NCI-H748 (cell line): ENCODE measurements around the gene SDF4.

Source experiments
- DNase-seq: peaks from one replicate; lab custom pipeline; 2025; ENCODE audit not compliant: unreplicated experiment; lab: John Stamatoyannopoulos, UW

Gene SDF4

DNA sequence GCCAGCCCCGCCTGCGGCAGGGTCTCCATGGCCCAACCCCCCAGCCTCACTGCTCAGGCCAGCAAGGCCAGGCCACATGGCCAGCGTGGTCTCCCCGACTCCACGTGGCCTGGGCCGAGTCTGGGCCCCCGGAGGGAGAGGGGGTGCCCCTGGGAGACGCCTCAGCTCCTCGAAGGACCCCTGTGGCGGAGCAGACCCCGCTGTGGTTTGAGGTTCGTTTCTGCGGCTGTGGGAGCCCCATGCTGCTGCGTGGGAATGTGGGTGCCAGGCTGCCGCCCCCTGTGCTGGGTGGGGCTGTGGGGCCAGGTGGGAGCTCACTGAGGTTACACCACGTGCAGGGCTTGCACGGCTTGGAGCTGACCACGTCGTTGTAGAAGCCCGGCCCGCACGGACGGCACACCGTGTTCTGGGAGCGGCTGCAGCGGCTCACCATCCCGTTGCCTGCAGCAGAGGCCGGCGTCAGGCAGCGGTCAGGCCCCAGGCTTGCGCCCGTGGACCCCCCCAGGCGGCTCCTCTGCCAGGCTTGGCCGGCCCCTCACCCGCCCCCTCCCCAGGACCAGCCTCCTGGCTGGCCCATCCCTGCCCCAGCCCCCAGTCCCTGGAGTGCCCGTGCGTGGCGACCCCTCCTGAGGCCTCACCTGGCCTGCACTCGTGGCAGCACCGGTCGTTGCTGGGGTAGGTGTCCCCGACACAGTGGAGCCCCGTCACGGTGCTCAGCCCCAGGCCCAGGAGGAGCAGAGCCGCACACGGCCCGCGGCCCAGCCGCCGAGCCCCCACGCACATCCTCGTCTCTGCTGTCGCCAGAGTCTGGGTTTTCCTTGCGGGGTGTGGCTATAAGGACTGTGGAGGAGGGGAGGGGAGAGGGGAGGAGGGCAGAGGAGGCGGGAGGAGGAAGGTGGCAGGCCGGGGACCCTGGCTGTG lies 18.2 kb downstream of the SDF4 start, which contains the start of gene TNFRSF4:
Gene TNFRSF4 (minus strand): TSS at position 809 of the 921 bp plus-strand sequence. CDS start 26 bp downstream, at position 783.
- DNase-seq, result no peak

DNA sequence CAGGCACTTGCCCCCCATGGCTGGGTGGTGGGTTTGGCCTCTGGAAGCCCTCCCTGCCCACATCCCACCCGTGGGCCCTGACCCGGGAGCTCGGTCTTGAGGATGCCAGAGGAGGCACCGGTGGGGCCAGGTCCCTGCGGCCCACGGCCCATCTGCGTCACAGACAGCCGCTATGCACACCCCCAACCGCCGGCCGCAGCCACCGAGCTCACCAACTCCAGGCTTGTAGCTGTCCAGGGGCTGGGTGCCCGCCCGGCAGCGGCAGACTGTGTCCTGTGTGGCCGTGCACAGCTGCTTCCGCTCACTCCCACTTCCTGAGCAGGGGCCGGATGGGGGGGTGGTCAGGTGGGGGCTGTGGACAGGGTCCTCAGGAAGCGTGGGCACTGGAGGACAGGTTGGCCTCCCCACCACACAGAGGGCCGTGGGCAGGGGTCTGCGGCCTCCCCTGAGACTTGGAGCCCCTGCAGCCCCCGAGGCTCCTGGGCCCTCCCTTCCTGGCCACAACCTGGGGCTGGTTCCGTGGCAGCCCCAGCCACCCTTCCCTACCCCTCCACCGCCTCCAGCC lies 18.9 kb downstream of the SDF4 start:
- no peak for DNase-seq

DNA sequence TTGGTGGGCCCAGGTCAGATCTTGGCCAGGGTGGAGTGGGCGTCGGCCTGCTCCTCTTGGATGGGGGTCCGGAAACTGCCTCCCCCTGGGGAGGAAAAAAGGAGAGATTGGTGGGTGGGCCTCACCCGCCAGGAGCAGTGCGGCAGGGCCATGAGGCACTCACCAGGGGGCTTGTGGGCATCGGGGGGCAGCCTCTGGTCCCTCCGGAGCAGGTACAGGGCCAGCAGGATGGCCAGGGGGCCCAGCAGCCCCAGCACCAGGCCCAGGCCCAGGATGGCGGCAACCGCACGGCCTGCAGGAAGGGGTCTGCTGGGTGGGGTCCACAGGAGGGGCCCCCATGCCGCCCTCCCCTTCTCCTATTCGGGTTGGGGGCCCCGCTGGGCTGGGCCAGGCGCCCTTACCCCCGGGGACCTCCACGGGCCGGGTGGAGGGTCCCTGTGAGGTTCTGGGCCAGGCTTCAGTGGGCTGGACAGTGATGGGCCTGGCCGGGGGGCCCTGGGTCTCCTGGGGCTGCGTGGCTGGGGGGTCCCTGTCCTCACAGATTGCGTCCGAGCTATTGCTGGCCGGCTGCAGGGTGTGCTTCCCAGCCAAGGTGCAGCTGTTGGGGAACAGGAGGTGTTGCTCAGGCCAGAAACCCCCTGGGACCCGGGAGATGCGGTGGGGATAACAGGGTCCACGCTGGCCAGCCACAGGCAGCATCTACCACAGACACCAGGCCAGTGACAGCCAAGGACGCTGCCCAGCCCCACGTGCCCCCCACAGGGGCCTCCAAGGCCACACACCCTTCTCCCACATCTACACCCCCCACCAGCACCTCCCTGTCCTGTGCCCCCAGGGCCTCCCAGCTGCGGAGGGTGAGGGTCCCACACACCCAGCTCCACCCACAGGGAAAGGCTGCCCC lies 20.0 kb downstream of the SDF4 start:
- DNase-seq, result no peak

DNA sequence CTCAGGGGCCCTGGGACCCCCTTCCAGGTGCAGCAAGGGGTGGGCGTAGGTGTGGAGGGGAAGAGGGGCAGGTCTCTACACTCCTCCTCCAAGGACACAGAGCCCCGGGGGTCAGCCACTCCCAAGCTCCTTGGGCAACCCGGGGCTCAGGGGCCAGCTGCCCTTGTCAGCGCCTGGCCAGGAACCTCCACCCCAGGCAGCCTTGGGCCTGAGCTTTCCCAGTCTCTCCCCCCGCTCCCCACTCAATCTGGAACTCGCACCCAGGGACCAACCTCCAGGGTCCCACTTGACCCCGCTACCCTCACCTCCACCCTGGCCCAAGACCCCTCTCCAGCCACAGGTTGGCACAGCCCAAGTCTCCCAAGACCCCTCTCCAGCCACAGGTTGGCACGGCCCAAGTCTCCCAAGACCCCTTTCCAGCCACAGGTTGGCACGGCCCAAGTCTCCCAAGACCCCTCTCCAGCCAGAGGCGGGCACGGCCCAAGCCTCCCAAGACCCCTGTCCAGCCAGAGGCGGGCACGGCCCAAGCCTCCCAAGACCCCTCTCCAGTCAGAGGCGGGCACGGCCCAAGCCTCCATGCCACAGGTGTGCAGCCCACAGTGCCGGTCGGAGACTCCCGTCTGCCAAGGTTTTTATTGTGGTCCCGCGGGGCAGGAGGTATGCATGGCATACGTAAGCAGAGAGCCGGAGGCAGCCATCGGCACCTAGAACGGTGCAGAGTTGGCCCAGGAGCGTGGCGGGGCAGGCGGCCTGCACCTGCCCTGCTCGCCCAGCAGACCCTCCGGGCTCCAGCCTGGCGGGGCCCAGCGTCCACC lies 20.9 kb downstream of the SDF4 start:
- no peak for DNase-seq

DNA sequence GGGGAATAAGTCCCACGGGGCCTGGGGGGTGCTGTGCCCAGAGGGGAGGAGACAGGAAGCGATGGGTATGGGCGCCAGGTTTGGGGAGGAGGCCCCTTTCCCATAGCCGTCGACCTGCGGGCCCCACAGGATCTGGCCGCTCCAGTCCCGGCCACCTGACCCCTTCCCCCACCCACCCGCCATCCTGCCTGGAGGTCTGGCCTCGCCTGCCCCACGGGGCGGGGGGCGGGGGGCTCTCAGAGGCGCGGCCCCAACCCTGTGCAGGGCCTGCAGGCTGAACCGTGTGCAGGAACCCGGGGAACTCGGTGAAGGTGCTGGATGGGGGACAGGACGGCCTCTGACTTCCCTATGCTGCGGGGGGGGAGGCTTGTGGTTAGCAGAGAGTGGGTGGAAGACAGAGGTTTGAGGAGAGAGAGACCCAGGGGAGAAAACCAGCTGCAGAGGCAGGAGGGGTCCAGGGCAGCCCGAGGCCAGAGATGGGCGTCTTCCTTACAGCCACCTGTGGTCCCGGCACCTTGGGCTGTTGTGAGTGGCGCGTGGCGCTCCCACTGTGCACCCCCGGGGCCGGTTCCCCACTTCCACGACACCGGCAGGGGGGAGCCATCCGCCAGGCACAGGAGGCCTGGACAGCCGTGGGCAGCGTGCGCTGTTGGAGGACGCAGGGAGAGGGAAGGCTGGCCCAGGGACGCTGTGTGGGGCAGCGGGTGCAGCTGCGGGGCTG lies 22.9 kb downstream of the SDF4 start:
- DNase-seq, result no peak

DNA sequence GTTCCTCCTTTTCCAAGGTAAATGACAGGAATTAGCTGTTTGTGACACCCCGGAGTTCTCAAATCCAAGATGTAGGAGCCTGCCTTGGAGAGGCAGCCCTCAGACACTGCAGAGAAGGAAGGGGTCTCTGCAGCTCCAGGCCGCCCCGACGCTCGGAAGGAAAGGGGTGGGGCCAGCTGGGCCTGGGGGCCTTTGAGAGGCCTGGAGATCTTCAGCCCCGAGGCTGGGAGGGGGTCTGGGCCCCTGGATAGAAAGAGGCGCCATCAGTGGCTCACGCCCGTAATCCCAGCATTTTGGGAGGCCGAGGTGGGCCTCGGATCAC lies 24.3 kb downstream of the SDF4 start:
- DNase-seq, result no peak

DNA sequence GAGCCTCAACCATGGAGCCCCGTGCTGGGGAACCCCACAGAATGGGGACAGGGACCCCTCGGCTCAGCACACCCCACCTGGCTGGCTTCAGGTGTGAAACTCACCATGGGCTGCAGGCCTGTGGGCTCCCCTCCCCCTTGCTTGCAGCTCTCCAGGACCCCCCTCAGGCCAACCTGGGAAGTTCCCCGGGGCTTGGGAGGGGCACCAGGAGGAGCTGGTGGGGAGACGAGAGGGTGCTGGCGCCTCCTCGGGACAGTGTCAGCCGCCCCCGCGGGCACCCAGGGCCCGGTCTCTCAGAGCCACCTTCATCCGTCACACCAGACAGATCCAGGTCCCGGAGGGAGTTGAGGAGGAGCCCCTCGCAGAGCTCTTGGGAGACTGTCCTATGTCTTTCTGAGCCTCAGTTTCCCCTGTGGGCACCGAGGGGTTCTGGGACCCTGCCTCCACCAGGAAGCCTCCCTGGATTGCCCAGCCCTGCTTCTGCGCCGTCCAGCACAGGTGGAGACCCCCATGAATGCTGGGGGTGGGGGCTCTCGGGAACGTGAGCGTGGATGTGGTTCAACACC lies 24.8 kb downstream of the SDF4 start:
- no peak for DNase-seq

DNA sequence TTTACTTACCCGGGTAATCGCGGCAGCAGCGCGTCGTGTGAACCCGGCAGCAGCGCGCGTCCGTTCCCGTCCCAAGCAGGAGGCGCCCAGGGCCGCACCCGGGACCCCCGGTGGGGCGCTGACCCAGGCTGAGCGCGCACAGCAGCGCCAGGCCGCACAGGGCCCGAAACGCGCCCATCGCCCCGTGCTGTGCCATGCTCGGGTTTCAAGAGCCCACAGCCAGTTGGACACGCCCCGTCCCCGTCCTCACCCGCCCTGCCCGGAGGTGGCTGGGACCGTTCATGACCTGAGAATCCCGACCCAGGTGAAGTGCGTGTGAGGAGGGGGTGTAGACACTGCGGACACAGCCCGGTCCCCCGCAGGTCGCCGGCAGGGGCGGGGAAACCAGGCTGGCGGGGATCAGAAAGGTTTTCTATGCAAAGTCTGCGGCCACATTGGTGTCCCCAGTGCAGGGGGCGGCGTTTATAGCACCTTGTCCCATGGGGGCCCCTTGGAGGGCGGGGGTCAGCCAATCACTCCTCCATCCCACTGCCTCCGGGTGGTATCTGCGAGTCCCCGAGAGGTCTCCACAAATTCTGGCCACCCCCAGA lies 25.3 kb downstream of the SDF4 start, which contains the start of gene TNFRSF18:
Gene TNFRSF18 (minus strand): TSS at position 217 of the 590 bp plus-strand sequence. CDS start 21 bp downstream, at position 196.
- DNase-seq, result peak; percentile 52

DNA sequence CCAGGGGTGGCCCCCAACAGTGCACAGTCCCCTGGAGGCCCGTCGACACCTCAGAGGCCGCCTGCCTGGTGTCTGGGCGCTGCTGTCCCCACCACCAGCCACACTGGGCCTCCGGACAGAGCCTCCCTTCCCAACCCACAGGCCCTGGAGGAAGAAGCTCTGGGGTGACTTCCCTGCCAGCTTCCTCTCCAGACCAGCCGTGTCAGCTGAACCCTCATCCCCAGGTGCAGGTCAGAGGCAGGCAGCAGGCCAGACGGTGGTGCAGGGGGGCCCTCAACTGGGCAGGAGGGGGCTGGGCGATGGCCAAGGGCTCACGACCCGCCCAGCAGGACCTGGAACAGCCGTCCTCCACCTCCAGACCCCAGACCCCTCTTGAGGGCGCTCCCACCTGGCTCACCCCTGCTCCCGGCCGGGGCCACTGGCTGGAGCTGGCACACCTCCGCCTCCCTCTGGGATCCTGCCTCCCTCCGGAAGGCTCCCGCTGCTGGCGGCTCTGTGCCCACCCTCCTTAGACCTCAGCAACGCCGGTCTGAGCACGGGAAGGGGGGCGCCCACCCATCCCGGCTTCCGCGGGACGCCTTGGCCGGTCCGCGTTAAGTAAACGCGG lies 25.9 kb downstream of the SDF4 start:
- DNase-seq, result no peak

DNA sequence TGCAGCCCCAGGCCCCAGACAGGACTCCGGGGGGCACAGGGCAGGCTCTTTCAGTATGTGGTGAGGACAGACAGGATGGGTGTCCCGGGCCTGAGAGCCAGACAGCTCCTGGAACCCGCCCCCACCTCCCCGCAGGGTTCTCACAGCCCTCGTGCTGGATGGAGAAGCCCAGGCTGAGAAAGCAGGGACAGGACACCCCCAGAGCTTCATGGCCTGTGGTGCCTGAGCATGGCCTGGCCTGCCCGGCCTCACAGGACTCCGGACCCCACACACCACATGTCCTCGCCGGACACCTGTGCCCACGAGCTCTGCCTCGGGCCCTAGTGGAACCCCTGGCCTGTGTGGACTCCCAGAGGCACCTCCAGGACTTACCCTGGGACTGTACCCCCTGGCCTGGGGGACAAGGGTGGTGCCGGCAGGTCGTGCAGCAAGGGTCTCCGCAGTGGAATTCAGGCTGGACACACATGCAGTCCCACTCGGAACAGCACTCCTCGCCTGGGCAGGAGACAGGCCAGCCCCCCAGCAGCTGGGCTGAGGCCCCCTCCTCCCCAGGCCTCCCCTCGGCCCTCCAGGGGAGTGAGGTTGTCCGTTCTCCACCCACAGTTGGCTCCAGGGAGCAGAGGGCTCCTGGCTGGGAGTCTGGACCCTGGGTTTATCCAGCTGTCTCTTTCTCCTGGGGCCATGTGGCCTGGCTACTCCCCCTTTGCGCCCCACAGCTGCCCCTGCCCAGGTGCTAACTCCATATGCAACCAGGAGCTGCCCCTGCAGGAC lies 26.6 kb downstream of the SDF4 start:
- no peak for DNase-seq

DNA sequence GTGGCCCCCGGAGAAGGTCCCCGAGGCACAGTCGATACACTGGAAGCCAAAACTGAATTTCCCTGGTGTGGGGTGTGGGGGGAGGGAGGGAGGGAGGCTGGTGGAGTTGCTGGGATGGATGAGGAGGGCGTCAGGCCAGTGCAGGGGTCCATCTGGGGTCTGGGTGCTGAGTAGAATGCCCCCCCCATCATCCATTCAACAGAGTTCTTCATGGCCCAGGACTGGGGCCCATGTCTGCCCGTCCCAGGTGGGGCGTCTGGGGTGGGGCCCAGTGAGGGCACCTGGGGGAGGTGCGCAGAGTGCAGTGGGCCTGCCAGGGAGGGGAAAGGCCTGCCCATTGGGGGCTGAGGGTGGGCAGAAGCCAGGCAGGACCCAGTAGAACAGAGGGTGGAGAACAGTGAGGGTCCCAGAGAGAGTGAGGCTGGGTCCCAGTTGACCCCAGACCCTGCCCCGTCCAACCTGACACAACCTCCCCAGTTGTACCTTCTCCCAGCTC lies 27.3 kb downstream of the SDF4 start:
- no peak for DNase-seq

DNA sequence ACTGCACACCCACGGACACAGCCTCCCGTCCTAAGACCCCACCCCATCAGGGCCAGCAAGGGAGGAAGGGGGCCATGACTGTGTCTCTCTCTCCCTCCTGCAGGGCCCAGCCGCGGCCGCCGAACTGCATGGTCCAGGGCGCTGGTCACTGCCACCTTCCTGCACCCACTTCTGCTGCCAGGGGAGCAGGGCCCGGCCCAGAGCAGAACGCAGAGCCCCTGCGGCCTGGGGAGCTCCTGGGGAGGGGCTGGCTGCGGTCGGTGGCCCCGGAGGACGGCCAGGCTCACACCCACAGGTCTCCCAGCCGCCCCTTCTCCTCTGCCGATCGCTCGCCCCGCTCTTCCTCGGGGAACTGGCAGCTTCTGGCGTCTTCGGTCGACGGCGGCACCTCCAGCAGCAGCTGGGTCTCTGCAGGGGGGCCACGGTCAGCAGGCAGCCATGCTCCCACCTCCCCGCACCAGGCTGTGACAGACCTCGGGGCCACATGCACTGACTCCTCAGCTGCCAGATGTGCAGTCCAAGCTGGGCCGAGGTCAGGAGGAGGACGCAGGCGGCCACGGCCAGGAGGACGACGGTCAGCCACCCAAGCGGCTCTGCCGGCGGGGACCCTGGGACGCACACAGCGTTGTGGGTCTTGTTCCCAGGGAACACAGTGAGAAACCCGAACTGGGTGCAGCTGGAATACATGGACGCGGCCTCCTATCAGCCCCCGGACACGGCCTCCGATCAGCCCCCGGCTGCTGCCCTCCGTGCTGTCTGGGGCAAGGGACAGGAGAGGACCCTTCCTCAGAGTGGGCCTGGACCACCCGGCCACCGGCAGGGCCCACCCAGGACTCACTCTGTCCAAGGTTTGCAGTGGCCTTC lies 28.0 kb downstream of the SDF4 start:
- no peak for DNase-seq

DNA sequence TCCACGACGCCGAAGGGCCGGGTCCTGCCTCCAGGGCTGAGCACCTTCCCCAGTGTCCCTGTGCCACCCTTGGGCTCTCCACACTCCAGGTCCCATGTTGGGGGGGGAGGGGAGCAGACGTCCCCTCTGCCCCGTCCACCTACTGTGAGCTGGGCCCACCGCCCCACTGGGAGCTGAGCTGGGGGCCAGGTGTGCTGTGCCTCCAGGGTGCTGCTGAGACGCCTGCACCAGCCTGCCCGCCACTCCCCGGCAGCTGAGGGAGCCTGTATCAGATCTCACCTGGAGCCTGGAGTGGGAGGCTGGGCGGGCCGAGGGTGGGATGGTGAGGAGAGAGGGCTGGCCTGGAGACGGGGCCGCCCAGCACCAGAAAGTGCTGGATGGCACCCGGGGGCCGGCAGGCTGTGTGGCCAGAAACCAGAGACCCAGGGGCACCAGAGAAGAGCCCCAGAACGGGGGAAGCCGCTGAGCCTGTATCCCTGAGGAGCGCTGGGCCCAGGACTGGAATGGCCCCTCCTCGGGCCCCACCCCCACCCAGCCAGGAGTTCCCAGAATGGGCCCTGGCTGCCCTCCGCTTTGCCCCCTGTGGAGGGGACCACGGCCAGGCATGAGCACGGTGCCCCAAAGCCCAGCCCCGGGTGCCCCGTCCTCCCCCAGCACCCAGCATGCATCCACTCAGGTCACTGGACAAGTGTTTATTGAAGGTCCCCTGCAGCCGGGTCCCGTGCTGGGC lies 28.8 kb downstream of the SDF4 start:
- no peak for DNase-seq

DNA sequence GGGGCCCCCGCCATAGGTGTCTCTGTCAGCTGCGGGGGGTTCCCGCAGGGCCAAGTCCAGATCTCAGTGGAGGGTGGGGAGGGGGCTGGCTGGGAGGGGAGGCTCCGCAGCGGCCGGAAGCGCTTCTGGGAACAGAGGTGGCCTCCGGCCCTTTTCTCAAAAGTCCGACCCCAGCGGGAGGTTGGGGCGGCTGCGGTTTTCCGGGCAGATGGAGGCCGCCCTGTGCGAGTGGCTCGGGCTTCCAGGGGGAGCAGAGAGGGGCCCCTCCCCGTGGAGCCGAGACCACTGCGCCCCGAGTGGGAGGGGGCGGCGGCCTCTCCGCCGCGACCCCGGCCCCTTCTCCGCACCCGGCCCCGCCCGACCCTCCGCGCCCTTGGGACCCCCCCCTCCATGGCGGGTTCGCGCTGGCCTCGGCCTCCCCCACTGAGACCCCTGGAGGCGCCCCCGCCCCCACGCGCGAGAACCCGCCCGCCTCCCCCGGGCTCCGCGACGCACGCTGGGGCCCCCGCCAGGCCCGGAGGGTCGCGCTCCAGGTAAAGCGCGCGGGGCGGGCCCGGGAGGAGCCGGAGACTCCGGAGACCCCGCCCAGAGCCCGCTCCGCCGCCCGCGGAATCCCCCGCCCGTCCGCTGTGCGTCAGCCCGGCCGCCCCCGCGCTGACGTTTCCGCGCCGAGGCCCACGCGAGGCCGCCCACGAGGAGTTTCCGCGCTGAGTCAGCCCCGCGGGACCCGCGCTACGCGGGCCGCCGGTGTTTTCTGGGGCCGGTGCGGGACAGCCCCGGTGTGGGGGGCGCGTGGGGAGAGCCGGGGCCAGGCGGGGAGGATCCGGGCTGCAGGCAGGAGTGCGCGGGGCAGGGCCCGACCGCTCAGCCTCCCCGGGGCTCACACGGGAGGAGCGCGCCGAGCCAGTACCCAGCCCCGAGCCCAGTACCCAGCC lies 30.7 kb downstream of the SDF4 start:
- peak; percentile 53 for DNase-seq
